DND-41 (cell line): ENCODE data around the gene DBF4.
"Not testable (repeated sequence)": the region's sequence is repeated elsewhere in the genome, so short reads cannot be mapped to it uniquely, and the experiment has no call there.

Experiments used
- CTCF ChIP-seq: IDR thresholded peaks from 2 replicates; pipeline ENCODE4 v1.5.1; 2012; ENCODE audit warnings: borderline replicate concordance, low read length, moderate library complexity, mild to moderate bottlenecking; ENCODE audit not compliant: poor library complexity, severe bottlenecking; ENCODE audit errors: extremely low read depth
- EZH2 ChIP-seq: IDR thresholded peaks from 3 replicates; pipeline ENCODE4 v1.6.1; 2012; ENCODE audit warnings: borderline replicate concordance, low read depth, mild to moderate bottlenecking, moderate library complexity, low read length, inconsistent platforms; ENCODE audit not compliant: severe bottlenecking

GRCh38 chr7:87828383-87828782, 47.9 kb upstream of the DBF4 start:
- TF ChIP-seq CTCF, EZH2: not testable (repeated sequence)
